ENCODE measurements around the gene PTGES2. TPM values are rescaled to one million over a fixed set of nuclear protein-coding genes. Genes with fewer than 3 reads are reported as not detected.
"Not testable (repeated sequence)": the region's sequence is repeated elsewhere in the genome, so short reads cannot be mapped to it uniquely, and the experiment has no call there.

The PTGES2 gene
- total RNA-seq, 1 donor from 2014 or later = 39.8 TPM

GRCh38 chr9:128113526-128114325 is 13.8 kb downstream of the PTGES2 start:
- no peak for TF ChIP-seq CTCF (IDR thresholded peaks at IDR 0.05; ENCODE audit: unreplicated experiment)
- Mint-ChIP-seq H3K4me3 (ENCODE audit: unreplicated experiment) (no peak overlapping the region), H3K27ac (ENCODE audit: unreplicated experiment) (no peak overlapping the region), H3K27me3 (ENCODE audit: unreplicated experiment) (peaks cover 5% of the 10 kb centered on the region), H3K36me3 (ENCODE audit: low read depth, unreplicated experiment) (peaks cover 9% of the 10 kb centered on the region), H3K4me1 (ENCODE audit: unreplicated experiment) (peaks cover 2% of the 10 kb centered on the region), H3K9me3 (ENCODE audit: unreplicated experiment) (no peaks in the 10 kb centered on the region)
- DNase-seq (ENCODE audit: low spot score) = no peak

DNA sequence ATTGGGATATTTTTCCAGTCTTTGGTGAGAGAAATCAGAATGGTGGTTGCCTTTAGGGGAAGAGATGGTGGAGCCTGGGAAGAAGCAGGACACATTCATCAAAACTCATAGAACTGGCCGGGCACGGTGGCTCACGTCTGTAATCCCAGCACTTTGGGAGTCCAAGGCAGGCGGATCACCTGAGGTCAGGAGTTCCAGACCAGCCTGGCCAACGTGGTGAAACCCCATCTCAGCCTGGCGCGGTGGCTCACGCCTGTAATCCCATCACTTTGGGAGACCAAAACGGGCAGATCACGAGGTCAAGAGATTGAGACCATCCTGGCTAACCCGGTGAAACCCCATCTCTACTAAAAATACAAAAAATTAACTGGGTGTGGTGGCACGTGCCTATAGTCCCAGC is 15.8 kb downstream of the PTGES2 start:
- peaks cover 16% of the 10 kb centered on the region for H3K36me3 Mint-ChIP-seq (ENCODE audit: low read depth, unreplicated experiment)
- H3K4me3 Mint-ChIP-seq (ENCODE audit: unreplicated experiment); DNase-seq (ENCODE audit: low spot score); H3K4me1 Mint-ChIP-seq (ENCODE audit: unreplicated experiment); H3K27ac Mint-ChIP-seq (ENCODE audit: unreplicated experiment); H3K9me3 Mint-ChIP-seq (ENCODE audit: unreplicated experiment); H3K27me3 Mint-ChIP-seq (ENCODE audit: unreplicated experiment): not testable (repeated sequence)

GRCh38 chr9:128109050-128109709 is 18.3 kb downstream of the PTGES2 start:
- H3K4me1 Mint-ChIP-seq (ENCODE audit: unreplicated experiment) = no peaks in the 10 kb centered on the region
- H3K36me3 Mint-ChIP-seq (ENCODE audit: low read depth, unreplicated experiment) = peaks cover 19% of the 10 kb centered on the region
- no peak for TF ChIP-seq CTCF (IDR thresholded peaks at IDR 0.05; ENCODE audit: unreplicated experiment)
- H3K27me3 Mint-ChIP-seq (ENCODE audit: unreplicated experiment) = peaks cover 4% of the 10 kb centered on the region
- H3K4me3 Mint-ChIP-seq (ENCODE audit: unreplicated experiment) = no peak overlapping the region
- H3K27ac Mint-ChIP-seq (ENCODE audit: unreplicated experiment) = no peak overlapping the region
- DNase-seq (ENCODE audit: low spot score) = no peak
- H3K9me3 Mint-ChIP-seq (ENCODE audit: unreplicated experiment) = no peaks in the 10 kb centered on the region

DNA sequence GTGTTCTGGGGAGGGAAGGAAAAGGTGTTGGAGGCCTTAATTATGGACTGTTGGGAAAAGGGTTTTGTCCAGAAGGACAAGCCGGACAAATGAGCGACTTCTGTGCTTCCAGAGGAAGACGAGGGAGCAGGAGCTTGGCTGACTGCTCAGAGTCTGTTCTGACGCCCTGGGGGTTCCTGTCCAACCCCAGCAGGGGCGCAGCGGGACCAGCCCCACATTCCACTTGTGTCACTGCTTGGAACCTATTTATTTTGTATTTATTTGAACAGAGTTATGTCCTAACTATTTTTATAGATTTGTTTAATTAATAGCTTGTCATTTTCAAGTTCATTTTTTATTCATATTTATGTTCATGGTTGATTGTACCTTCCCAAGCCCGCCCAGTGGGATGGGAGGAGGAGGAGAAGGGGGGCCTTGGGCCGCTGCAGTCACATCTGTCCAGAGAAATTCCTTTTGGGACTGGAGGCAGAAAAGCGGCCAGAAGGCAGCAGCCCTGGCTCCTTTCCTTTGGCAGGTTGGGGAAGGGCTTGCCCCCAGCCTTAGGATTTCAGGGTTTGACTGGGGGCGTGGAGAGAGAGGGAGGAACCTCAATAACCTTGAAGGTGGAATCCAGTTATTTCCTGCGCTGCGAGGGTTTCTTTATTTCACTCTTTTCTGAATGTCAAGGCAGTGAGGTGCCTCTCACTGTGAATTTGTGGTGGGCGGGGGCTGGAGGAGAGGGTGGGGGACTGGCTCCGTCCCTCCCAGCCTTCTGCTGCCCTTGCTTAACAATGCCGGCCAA is 19.1 kb downstream of the PTGES2 start:
- no peak for DNase-seq (ENCODE audit: low spot score)
- Mint-ChIP-seq H3K9me3 (ENCODE audit: unreplicated experiment) (no peaks in the 10 kb centered on the region), H3K36me3 (ENCODE audit: low read depth, unreplicated experiment) (peaks cover 17% of the 10 kb centered on the region), H3K27ac (ENCODE audit: unreplicated experiment) (peak overlapping the region; percentile 24), H3K4me1 (ENCODE audit: unreplicated experiment) (no peaks in the 10 kb centered on the region), H3K27me3 (ENCODE audit: unreplicated experiment) (peaks cover 4% of the 10 kb centered on the region), H3K4me3 (ENCODE audit: unreplicated experiment) (no peak overlapping the region)
- no peak for TF ChIP-seq CTCF (IDR thresholded peaks at IDR 0.05; ENCODE audit: unreplicated experiment)

DNA sequence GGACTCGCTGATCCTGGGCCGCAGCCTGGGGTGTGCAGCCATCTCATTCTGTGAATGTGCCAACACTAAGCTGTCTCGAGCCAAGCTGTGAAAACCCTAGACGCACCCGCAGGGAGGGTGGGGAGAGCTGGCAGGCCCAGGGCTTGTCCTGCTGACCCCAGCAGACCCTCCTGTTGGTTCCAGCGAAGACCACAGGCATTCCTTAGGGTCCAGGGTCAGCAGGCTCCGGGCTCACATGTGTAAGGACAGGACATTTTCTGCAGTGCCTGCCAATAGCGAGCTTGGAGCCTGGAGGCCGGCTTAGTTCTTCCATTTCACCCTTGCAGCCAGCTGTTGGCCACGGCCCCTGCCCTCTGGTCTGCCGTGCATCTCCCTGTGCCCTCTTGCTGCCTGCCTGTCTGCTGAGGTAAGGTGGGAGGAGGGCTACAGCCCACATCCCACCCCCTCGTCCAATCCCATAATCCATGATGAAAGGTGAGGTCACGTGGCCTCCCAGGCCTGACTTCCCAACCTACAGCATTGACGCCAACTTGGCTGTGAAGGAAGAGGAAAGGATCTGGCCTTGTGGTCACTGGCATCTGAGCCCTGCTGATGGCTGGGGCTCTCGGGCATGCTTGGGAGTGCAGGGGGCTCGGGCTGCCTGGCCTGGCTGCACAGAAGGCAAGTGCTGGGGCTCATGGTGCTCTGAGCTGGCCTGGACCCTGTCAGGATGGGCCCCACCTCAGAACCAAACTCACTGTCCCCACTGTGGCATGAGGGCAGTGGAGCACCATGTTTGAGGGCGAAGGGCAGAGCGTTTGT is 19.9 kb downstream of the PTGES2 start:
- Mint-ChIP-seq H3K27ac (ENCODE audit: unreplicated experiment) (peak overlapping the region; percentile 24), H3K9me3 (ENCODE audit: unreplicated experiment) (no peaks in the 10 kb centered on the region), H3K4me1 (ENCODE audit: unreplicated experiment) (no peaks in the 10 kb centered on the region), H3K4me3 (ENCODE audit: unreplicated experiment) (no peak overlapping the region), H3K27me3 (ENCODE audit: unreplicated experiment) (peaks cover 4% of the 10 kb centered on the region), H3K36me3 (ENCODE audit: low read depth, unreplicated experiment) (peaks cover 17% of the 10 kb centered on the region)
- DNase-seq (ENCODE audit: low spot score) = no peak
- TF ChIP-seq CTCF (IDR thresholded peaks at IDR 0.05; ENCODE audit: unreplicated experiment) = no peak

Data from endothelial cell (in vitro differentiated cells).